HG03159 (cell line): ENCODE results near the gene RPS27.

Experiments used
- ATAC-seq: cut with Tn5 transposase; IDR thresholded peaks from one replicate; pipeline ENCODE4 v1.9.1; 2021; ENCODE audit warnings: mild to moderate bottlenecking, moderate library complexity; ENCODE audit not compliant: unreplicated experiment

RPS27 gene

GRCh38 chr1:153990468-153991150 is at the start of gene RPS27:
Gene RPS27, plus strand, starts transcription at chr1:153990762. Its CDS starts 35 bp downstream, at chr1:153990797.
- ATAC-seq: peak; percentile 67

GRCh38 chr1:153941826-153942725 is 48.5 kb upstream of the RPS27 start:
- ATAC-seq: no peak

GRCh38 chr1:153942766-153943549 is 47.6 kb upstream of the RPS27 start:
- no peak for ATAC-seq

- ATAC-seq: no peak
Observed at GRCh38 chr1:153944005-153944826, 46.3 kb upstream of the RPS27 start.

GRCh38 chr1:153944827-153945117 is 45.8 kb upstream of the RPS27 start:
- ATAC-seq: no peak

- no peak for ATAC-seq
Observed at GRCh38 chr1:153945131-153945794, 45.3 kb upstream of the RPS27 start.

- ATAC-seq: peak; percentile 68
Observed at GRCh38 chr1:153945795-153946621, 44.6 kb upstream of the RPS27 start.

GRCh38 chr1:153946622-153947241 is 43.8 kb upstream of the RPS27 start, which contains the start of gene DENND4B:
Gene DENND4B, minus strand, starts transcription at chr1:153946718. Its CDS starts 2,344 bp downstream, at chr1:153944374.
- peak; percentile 50 for ATAC-seq

- no peak for ATAC-seq
Observed at GRCh38 chr1:153951183-153951582, 39.4 kb upstream of the RPS27 start.

GRCh38 chr1:153951801-153952200 is 38.8 kb upstream of the RPS27 start:
- ATAC-seq: no peak

GRCh38 chr1:153953859-153954365 is 36.6 kb upstream of the RPS27 start:
- ATAC-seq: no peak

GRCh38 chr1:153954826-153955225 is 35.7 kb upstream of the RPS27 start:
- no peak for ATAC-seq

- no peak for ATAC-seq
Observed at GRCh38 chr1:153956997-153957715, 33.4 kb upstream of the RPS27 start.

GRCh38 chr1:153957744-153958110 is 32.8 kb upstream of the RPS27 start:
- peak; percentile 10 for ATAC-seq

- ATAC-seq: peak; percentile 80
Observed at GRCh38 chr1:153958111-153958960, 32.2 kb upstream of the RPS27 start, which contains the start of gene CRTC2. Gene CRTC2, minus strand, starts transcription at chr1:153958612. Its CDS starts 115 bp downstream, at chr1:153958497.

GRCh38 chr1:153958961-153959260 is 31.7 kb upstream of the RPS27 start:
- no peak for ATAC-seq

GRCh38 chr1:153959454-153959853 is 31.1 kb upstream of the RPS27 start:
- ATAC-seq: no peak
